Spinal cord (tissue), 10 donors: ENCODE results near the gene SMG1. TPM values are rescaled to one million over a fixed set of nuclear protein-coding genes. Genes with fewer than 3 reads are reported as not detected.
"Not testable (repeated sequence)": the region's sequence is repeated elsewhere in the genome, so short reads cannot be mapped to it uniquely, and the experiment has no call there.

ENCODE experiments used
- DNase-seq, 6 donors: peaks; one replicate each; pipeline versions ENCODE4 v3.0.0 to v3.0.0-alpha.2; 2013 to 2015; ENCODE audit warnings: low spot score in 6 of 6, low read depth in 4 of 6
- H3K27ac ChIP-seq: one replicate; pipeline ENCODE4 v1.5.1; 2013; ENCODE audit warnings: low read depth, low read length, control low read depth
- H3K27me3 ChIP-seq: one replicate; pipeline ENCODE4 v1.6.1; 2013; ENCODE audit warnings: low read length; ENCODE audit not compliant: control insufficient read depth, insufficient read depth
- H3K36me3 ChIP-seq: one replicate; pipeline ENCODE4 v1.6.1; 2013; ENCODE audit warnings: low read length; ENCODE audit not compliant: control insufficient read depth, insufficient read depth
- H3K4me1 ChIP-seq: one replicate; pipeline ENCODE4 v1.6.1; 2013; ENCODE audit warnings: low read length; ENCODE audit not compliant: control insufficient read depth, insufficient read depth
- H3K4me3 ChIP-seq: one replicate; pipeline ENCODE4 v1.5.1; 2013; ENCODE audit warnings: low read depth, low read length, control low read depth
- H3K9me3 ChIP-seq: one replicate; pipeline ENCODE4 v1.6.1; 2013; ENCODE audit warnings: low read length; ENCODE audit not compliant: control insufficient read depth, insufficient read depth
- WGBS: methylation state at CpG from one replicate; pipeline ENCODE4 v1.1.5; 2013; ENCODE audit warnings: missing lambda C conversion rate; ENCODE audit not compliant: insufficient coverage; 5-methylcytosine and 5-hydroxymethylcytosine counted together
- long read RNA-seq, 4 donors: transcript quantifications; one replicate each; lab custom pipeline, GENCODE V29; 2026
- polyA plus RNA-seq, 2 donors: library from polyadenylated mRNA; unstranded; fragments of 120-200 nt; gene quantifications; one replicate each; pipeline ENCODE4 v1.2.1, GENCODE V29; 2013; ENCODE audit not compliant: insufficient read length in 2 of 2
- total RNA-seq, 2 donors: library from RNA; depleted of rRNA in 1 of 2; stranded (reverse); fragments of 120-200 nt in 1 of 2; fragments of >200 nt in 1 of 2; gene quantifications; one replicate each; pipeline versions ENCODE4 v1.2.3 to v1.2.4, GENCODE V29; 2013 to 2014
- donor health status: healthy.

The SMG1 gene
- total RNA-seq (10 to 100 TPM; 47.4 to 93.6 TPM), polyA plus RNA-seq (10 to 100 TPM; 46.1 to 48.0 TPM)
- long read RNA-seq, donor 1: 0 reads
- long read RNA-seq, donor 2: 0 reads
- long read RNA-seq, donor 3: 0 reads
- long read RNA-seq, donor 4: 0 reads

DNA sequence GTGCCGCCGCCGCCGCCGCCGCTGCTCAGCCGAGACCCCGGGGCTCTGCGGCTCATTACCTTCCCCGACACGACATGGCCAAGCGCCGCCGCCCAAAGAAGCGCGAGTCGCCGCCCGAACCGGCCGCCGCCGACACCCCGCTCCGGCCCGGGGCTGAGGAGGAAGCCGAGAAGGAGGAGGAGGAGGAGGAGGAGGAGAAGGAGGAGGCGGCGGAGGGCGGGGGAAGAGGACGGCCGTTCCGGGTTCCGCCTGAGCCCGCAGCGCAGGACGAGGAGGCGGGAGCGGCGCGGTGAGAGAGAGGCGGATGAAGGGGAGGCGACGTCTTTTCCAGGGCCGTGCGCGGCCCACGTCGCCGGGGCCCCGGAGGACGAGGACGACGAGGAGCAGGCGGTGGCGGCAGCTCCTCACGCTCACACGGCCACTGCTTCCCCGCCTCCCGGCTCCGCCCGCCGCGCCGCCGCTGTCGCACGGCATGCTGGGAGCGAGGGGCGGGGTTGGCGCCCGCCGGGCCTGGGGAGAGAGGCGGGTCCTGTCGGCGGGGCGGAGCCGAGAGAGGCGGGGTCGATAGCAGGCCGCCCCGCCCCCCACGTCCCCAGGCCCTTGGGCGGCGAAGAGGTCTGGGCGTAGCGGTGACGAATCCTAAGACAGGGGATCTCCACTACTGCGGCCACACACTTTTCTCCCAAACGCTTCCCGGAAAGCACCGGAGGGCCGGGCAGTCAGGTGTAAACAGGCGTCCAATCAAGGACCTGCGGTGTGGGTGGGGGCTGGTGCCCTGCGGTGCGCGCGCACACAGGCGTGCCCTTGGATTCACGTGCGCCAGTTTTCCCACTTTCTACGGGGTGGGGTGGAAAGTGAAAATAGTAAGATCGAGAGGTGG is at the start of gene SMG1:
TSS of gene SMG1 (minus strand) at position 423 of the 880 bp plus-strand sequence. CDS start at position 56, 367 bp downstream.
- DNase-seq: peak; percentile 65 to 96 (median 82)
- Histone ChIP-seq H3K4me3 (peak within 1 kb of the TSS; percentile 71), H3K27ac (peak within 1 kb of the TSS; percentile 75)
- not testable (repeated sequence) for H3K4me1 ChIP-seq, H3K27me3 ChIP-seq, H3K9me3 ChIP-seq, H3K36me3 ChIP-seq
- WGBS: 0% methylated on average over 87 of the region's 104 CpGs

- Histone ChIP-seq H3K9me3 (no peaks in the 10 kb centered on the region), H3K36me3 (no peaks in the 10 kb centered on the region), H3K4me3 (no peak overlapping the region), H3K27me3 (peaks cover 3% of the 10 kb centered on the region), H3K27ac (no peak overlapping the region), H3K4me1 (no peaks in the 10 kb centered on the region)
- 83% methylated on average over 1 of the region's 3 CpGs for WGBS
- no peak for DNase-seq
Measured at GRCh38 chr16:18975109-18975508, 48.9 kb upstream of the SMG1 start.

- H3K4me1 ChIP-seq: no peaks in the 10 kb centered on the region
- H3K4me3 ChIP-seq: no peak overlapping the region
- WGBS: no CpG with 5 or more reads among the region's 4 CpGs
- H3K27me3 ChIP-seq: no peaks in the 10 kb centered on the region
- H3K27ac ChIP-seq: no peak overlapping the region
- H3K36me3 ChIP-seq: no peaks in the 10 kb centered on the region
- no peak for DNase-seq
- no peaks in the 10 kb centered on the region for H3K9me3 ChIP-seq
Measured at GRCh38 chr16:18969855-18970240, 43.6 kb upstream of the SMG1 start.

GRCh38 chr16:18969050-18969854 is 43.0 kb upstream of the SMG1 start:
- DNase-seq: peak; percentile 56 to 97 (median 82)
- H3K27me3 ChIP-seq: no peaks in the 10 kb centered on the region
- H3K4me1 ChIP-seq: no peaks in the 10 kb centered on the region
- WGBS: 25% methylated on average over 14 of the region's 18 CpGs
- no peaks in the 10 kb centered on the region for H3K36me3 ChIP-seq
- peak overlapping the region; percentile 14 for H3K4me3 ChIP-seq
- no peaks in the 10 kb centered on the region for H3K9me3 ChIP-seq
- no peak overlapping the region for H3K27ac ChIP-seq

DNA sequence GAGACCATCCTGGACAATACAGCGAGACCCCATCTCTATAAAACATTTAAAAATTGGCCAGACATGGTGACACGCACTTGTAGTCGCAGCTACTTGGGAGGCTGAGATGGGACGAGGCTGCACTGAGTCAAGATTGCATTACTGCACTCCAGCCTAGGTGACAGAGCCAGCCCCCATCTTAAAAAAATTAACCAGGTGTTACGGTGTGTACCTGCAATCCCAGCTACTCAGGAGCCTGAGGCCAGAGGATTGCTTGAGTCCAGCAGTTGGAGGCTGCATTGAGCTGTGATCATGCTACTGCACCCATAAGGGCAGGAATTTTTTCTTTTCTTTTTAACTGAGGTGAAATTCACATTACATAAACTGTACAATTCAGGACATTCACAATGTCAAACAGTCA is 40.6 kb upstream of the SMG1 start:
- 100% methylated on average over 4 of the region's 5 CpGs for WGBS
- DNase-seq: no peak
- Histone ChIP-seq H3K4me3 (no peak overlapping the region), H3K27ac (no peak overlapping the region), H3K36me3 (no peaks in the 10 kb centered on the region), H3K4me1 (no peaks in the 10 kb centered on the region), H3K27me3 (no peaks in the 10 kb centered on the region), H3K9me3 (no peaks in the 10 kb centered on the region)

DNA sequence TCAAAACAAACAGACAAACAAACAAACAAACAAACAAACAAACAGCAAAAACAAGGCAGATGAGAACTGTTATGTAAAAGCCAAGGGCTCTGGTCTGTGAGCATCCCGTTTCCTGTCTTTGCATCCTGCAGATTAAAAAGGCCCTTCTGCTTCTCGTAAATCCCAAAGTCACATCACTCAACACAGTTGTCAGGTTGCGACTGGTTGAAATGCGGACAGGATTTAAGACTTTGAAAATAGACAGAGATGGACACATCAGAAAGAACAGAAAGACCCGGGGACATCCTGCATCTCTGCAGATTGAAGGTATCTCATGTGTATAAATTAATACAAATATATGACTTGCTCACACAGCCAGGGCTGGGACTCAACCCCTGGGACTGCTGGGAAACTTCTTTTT is 39.3 kb upstream of the SMG1 start:
- Histone ChIP-seq H3K4me1 (no peaks in the 10 kb centered on the region), H3K36me3 (no peaks in the 10 kb centered on the region), H3K4me3 (no peak overlapping the region), H3K27ac (no peak overlapping the region), H3K27me3 (no peaks in the 10 kb centered on the region), H3K9me3 (no peaks in the 10 kb centered on the region)
- WGBS: no CpG with 5 or more reads among the region's 5 CpGs
- DNase-seq: no peak

DNA sequence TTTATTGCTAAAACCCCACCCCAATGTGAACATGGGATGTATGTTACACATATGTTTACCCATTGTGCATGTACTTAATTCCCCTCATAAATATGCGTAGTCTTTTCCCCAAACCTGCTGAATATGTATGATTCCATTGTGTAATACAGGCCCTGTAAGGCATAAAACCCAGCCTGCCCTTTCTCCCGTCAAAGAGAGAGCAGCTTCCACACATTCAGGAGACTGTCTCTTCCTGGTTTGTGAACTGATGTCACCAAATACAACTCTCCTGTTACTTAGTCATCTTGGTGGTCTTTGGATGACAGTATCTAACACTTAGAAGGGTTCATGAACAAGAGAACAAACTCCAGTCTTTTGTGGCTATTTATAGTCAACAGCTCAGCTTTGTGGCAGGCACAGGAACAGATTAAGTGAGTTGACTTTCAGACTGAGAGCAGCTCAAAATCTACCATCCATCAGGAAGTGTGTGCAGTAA is 32.9 kb upstream of the SMG1 start:
- H3K27ac ChIP-seq: no peak overlapping the region
- peak in 2 of 6 donors; percentile 20 to 23 for DNase-seq
- no peaks in the 10 kb centered on the region for H3K36me3 ChIP-seq
- H3K4me3 ChIP-seq: no peak overlapping the region
- no CpG with 5 or more reads among the region's 2 CpGs for WGBS
- H3K4me1 ChIP-seq: no peaks in the 10 kb centered on the region
- no peaks in the 10 kb centered on the region for H3K27me3 ChIP-seq
- H3K9me3 ChIP-seq: no peaks in the 10 kb centered on the region

DNA sequence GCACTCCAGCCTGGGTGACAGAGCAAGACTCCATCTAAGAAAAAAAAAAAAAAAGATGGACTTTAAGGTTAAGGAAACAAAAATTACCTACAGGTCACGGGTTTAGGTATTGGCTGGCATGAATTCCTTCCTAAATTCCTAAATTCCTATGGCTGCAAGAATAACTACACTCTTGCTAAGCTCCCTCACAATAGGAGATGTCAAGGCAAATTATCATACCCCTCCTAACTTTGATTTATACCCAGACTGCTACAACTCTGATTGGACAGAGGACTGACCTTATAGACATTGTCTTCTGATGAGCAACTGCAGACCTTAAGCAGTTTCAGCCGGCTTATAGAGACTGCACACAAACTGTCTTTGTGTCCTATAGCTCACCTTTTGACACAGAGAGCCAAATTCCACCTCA is 32.4 kb upstream of the SMG1 start:
- Histone ChIP-seq H3K4me3 (no peak overlapping the region), H3K9me3 (no peaks in the 10 kb centered on the region), H3K36me3 (no peaks in the 10 kb centered on the region), H3K27me3 (no peaks in the 10 kb centered on the region), H3K4me1 (no peaks in the 10 kb centered on the region), H3K27ac (no peak overlapping the region)
- WGBS: 0% methylated on average over 1 of the region's 2 CpGs
- peak in 1 of 6 donors; percentile 37 for DNase-seq

DNA sequence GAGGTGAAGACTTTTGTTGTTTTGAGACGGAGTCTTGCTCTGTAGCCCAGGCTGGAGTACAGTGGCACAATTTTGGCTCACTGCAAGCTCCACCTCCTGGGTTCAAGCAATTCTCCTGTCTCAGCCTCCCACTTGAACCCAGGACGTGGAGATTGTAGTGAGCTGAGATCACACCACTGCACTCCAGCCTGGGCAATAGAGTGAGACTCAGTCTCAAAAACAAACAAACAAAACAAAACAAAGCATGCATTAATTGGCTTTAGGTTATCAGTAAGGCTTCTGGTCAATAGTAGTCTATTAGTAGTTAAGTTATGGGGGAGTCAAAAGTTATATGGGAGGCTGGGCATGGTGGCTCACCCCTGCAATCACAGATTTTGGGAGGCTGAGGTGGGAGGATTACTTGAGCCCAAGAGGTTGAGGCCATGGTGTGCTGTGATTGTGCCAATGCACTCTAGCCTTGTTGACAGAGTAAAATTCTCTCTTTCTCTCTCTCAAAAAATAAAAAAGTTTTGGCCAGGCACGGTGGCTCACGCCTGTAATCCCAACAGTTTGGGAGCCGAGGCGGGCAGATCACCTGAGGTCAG is 30.5 kb upstream of the SMG1 start:
- H3K4me1 ChIP-seq, DNase-seq, H3K9me3 ChIP-seq, H3K27me3 ChIP-seq, H3K27ac ChIP-seq, H3K4me3 ChIP-seq, H3K36me3 ChIP-seq: not testable (repeated sequence)
- WGBS: no CpG with 5 or more reads among the region's 6 CpGs
